SK-N-SH treated with all-trans-retinoic acid at 6 μM for 48 hours (cell line): ENCODE data around the gene KLHDC7B.
A peak's percentile ranks its signal among the peaks of the same experiment; 100 is the strongest.

Experiments used
- ATAC-seq: fragments of 200-7000 bp; cut with Tn5 transposase; 3 replicates; pipeline ENCODE4 v1.9.1; 2020; ENCODE audit warnings: mild to moderate bottlenecking, moderate library complexity
- ARNTL ChIP-seq: fragments of 450-650 bp; formaldehyde crosslinking; IDR thresholded peaks from 2 replicates; pipeline ENCODE4 v1.5.0; 2020; ENCODE audit warnings: low read depth, mild to moderate bottlenecking, moderate library complexity, borderline replicate concordance
- BACH2 ChIP-seq: fragments of 250-450 bp; sonication (Bioruptor Pico); IDR thresholded peaks from 2 replicates; pipeline ENCODE4 v1.9.0; 2021; ENCODE audit warnings: mild to moderate bottlenecking, borderline replicate concordance
- CSDC2 ChIP-seq: fragments of 250-450 bp; sonication (Bioruptor Pico); IDR thresholded peaks from 2 replicates; pipeline ENCODE4 v1.5.0; 2020; ENCODE audit warnings: mild to moderate bottlenecking, moderate library complexity
- CSRNP3 ChIP-seq: fragments of 250-450 bp; sonication (Bioruptor Pico); IDR thresholded peaks from 2 replicates; pipeline ENCODE4 v1.5.1; 2021; ENCODE audit warnings: mild to moderate bottlenecking, moderate library complexity
- GLIS3 ChIP-seq: fragments of 250-450 bp; sonication (Bioruptor Pico); IDR thresholded peaks from 2 replicates; pipeline ENCODE4 v1.5.0; 2020; ENCODE audit warnings: mild to moderate bottlenecking, moderate library complexity
- ISL1 ChIP-seq: fragments of 250-450 bp; sonication (Bioruptor Pico); IDR thresholded peaks from 2 replicates; pipeline ENCODE4 v2.1.2; 2022; ENCODE audit warnings: mild to moderate bottlenecking, moderate library complexity
- OSR1 ChIP-seq: fragments of 250-450 bp; sonication (Bioruptor Pico); IDR thresholded peaks from 2 replicates; pipeline ENCODE4 v1.8.0; 2022; ENCODE audit warnings: moderate library complexity, mild to moderate bottlenecking, inconsistent platforms
- POU6F1 ChIP-seq: fragments of 250-450 bp; sonication (Bioruptor Pico); IDR thresholded peaks from 2 replicates; pipeline ENCODE4 v1.8.0; 2021; ENCODE audit warnings: low read depth, mild to moderate bottlenecking, moderate library complexity, borderline replicate concordance
- PPARA ChIP-seq: fragments of 250-450 bp; sonication (Bioruptor Pico); IDR thresholded peaks from 2 replicates; pipeline ENCODE4 v1.5.0; 2020; ENCODE audit warnings: mild to moderate bottlenecking, borderline replicate concordance
- RARB ChIP-seq: fragments of 250-450 bp; sonication (Bioruptor Pico); IDR thresholded peaks from 2 replicates; pipeline ENCODE4 v1.8.0; 2021; ENCODE audit warnings: mild to moderate bottlenecking, moderate library complexity
- TCF4 ChIP-seq: fragments of 250-450 bp; sonication (Bioruptor Pico); IDR thresholded peaks from 2 replicates; pipeline ENCODE4 v1.8.0; 2021; ENCODE audit warnings: mild to moderate bottlenecking, moderate library complexity, borderline replicate concordance
- TOX ChIP-seq: fragments of 250-450 bp; sonication (Bioruptor Pico); IDR thresholded peaks from 2 replicates; pipeline ENCODE4 v1.8.0; 2021; ENCODE audit warnings: mild to moderate bottlenecking, moderate library complexity, borderline replicate concordance
- TSHZ2 ChIP-seq: fragments of 250-450 bp; sonication (Bioruptor Pico); IDR thresholded peaks from 2 replicates; pipeline ENCODE4 v1.5.0; 2020; ENCODE audit warnings: mild to moderate bottlenecking, moderate library complexity
- ZC3H10 ChIP-seq: fragments of 250-450 bp; sonication (Bioruptor Pico); IDR thresholded peaks from 2 replicates; pipeline ENCODE4 v1.5.1; 2021; ENCODE audit warnings: mild to moderate bottlenecking, moderate library complexity
- ZFP3 ChIP-seq: fragments of 250-450 bp; sonication (Bioruptor Pico); IDR thresholded peaks from 2 replicates; pipeline ENCODE4 v1.5.0; 2020; ENCODE audit warnings: mild to moderate bottlenecking, moderate library complexity
- ZNF565 ChIP-seq: fragments of 450-650 bp; formaldehyde crosslinking; conservative IDR thresholded peaks from 2 replicates; pipeline ENCODE4 v1.5.0; 2020; ENCODE audit warnings: low read depth, mild to moderate bottlenecking, moderate library complexity
- ZNF8 ChIP-seq: fragments of 450-650 bp; formaldehyde crosslinking; IDR thresholded peaks from 2 replicates; pipeline ENCODE4 v1.5.0; 2020; ENCODE audit warnings: mild to moderate bottlenecking, moderate library complexity
- TF ChIP-seq, protein P1 (sequence below): fragments of 250-450 bp; sonication (Bioruptor Pico); IDR thresholded peaks from 2 replicates; pipeline ENCODE4 v1.8.0; 2020; ENCODE audit warnings: mild to moderate bottlenecking, moderate library complexity, borderline replicate concordance
- TF ChIP-seq, protein P2 (sequence below): fragments of 250-450 bp; sonication (Bioruptor Pico); IDR thresholded peaks from 2 replicates; pipeline ENCODE4 v1.5.1; 2020; ENCODE audit warnings: low read depth, mild to moderate bottlenecking, moderate library complexity

Gene KLHDC7B

GRCh38 chr22:50505776-50506610 lies 39.7 kb upstream of the KLHDC7B start:
- ATAC-seq, result no peak
- TF ChIP-seq TOX (no peak), CSRNP3 (no peak), OSR1 (CRISPR knock-in tag) (no peak), CSDC2 (CRISPR knock-in tag) (no peak), TCF4 (no peak), GLIS3 (CRISPR knock-in tag) (no peak), BACH2 (CRISPR knock-in tag) (no peak), PPARA (CRISPR knock-in tag) (no peak), ZFP3 (no peak), RARB (CRISPR knock-in tag) (no peak), POU6F1 (CRISPR knock-in tag) (no peak), ZC3H10 (no peak), ARNTL (CRISPR knock-in tag) (no peak), ZNF565 (CRISPR knock-in tag) (no peak), ISL1 (CRISPR knock-in tag) (no peak), TSHZ2 (CRISPR knock-in tag) (no peak)
- TF ChIP-seq, protein P1, sequence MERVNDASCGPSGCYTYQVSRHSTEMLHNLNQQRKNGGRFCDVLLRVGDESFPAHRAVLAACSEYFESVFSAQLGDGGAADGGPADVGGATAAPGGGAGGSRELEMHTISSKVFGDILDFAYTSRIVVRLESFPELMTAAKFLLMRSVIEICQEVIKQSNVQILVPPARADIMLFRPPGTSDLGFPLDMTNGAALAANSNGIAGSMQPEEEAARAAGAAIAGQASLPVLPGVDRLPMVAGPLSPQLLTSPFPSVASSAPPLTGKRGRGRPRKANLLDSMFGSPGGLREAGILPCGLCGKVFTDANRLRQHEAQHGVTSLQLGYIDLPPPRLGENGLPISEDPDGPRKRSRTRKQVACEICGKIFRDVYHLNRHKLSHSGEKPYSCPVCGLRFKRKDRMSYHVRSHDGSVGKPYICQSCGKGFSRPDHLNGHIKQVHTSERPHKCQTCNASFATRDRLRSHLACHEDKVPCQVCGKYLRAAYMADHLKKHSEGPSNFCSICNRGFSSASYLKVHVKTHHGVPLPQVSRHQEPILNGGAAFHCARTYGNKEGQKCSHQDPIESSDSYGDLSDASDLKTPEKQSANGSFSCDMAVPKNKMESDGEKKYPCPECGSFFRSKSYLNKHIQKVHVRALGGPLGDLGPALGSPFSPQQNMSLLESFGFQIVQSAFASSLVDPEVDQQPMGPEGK (CRISPR knock-in tag), result no peak
- TF ChIP-seq, protein P2, sequence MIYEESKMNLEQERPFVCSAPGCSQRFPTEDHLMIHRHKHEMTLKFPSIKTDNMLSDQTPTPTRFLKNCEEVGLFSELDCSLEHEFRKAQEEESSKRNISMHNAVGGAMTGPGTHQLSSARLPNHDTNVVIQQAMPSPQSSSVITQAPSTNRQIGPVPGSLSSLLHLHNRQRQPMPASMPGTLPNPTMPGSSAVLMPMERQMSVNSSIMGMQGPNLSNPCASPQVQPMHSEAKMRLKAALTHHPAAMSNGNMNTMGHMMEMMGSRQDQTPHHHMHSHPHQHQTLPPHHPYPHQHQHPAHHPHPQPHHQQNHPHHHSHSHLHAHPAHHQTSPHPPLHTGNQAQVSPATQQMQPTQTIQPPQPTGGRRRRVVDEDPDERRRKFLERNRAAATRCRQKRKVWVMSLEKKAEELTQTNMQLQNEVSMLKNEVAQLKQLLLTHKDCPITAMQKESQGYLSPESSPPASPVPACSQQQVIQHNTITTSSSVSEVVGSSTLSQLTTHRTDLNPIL (CRISPR knock-in tag), result no peak

DNA sequence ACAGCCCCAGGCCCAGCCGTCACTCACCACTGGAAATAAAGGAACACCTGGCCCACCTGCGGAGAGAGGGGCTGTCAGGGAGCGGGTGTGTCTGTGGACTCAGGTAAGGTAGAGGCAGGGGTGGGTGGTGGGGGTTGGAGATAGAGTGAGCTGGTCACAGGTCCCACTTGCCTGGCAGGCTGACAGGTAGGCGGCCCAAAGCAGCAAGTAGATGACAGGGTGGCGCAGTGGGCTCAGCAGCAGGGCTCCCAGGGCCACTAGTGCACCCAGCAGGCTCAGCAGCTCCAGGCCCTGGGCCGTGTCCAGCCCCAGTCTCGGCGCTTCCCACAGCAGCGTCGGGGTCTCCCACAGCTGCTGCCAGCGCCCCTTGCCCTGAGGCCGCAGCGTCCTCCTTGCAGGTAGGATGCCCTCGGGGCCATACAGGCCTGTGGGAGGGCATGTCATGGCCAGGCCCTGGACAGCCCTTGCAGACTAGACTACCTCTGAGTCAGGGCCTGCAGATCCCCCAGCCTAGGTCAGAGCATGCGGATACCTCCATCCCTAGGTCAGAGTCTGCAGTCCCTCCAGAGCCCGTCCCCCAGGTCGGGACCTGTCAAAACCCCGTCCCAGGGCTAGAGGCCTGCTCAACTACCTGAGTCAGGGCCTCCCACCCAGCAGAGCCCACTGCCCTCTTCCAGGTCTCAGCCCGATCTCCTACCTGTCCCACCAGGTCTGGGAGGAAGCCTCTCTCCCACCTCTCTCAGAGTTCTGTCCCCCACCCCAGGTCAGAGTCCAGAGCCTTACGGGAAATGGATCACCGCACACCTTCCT lies 38.9 kb upstream of the KLHDC7B start:
- peak; percentile 41 for ATAC-seq
- no peak for TF ChIP-seq POU6F1 (CRISPR knock-in tag)
- no peak for TF ChIP-seq ZFP3
- TF ChIP-seq TSHZ2 (CRISPR knock-in tag), result no peak
- TF ChIP-seq BACH2 (CRISPR knock-in tag), result no peak
- TF ChIP-seq ZNF8, result no peak
- no peak for TF ChIP-seq ZNF565 (CRISPR knock-in tag)
- TF ChIP-seq, protein P1 (CRISPR knock-in tag), result no peak
- no peak for TF ChIP-seq GLIS3 (CRISPR knock-in tag)
- TF ChIP-seq ARNTL (CRISPR knock-in tag), result no peak
- no peak for TF ChIP-seq TCF4
- TF ChIP-seq CSDC2 (CRISPR knock-in tag), result no peak
- TF ChIP-seq TOX, result no peak
- TF ChIP-seq OSR1 (CRISPR knock-in tag), result no peak
- TF ChIP-seq ISL1 (CRISPR knock-in tag), result no peak
- TF ChIP-seq ZC3H10, result no peak
